Skeletal muscle satellite cell (primary cell): ENCODE results near the gene SPRR2D. TPM values are rescaled to one million over a fixed set of nuclear protein-coding genes. Genes with fewer than 3 reads are reported as not detected.

ENCODE experiments used
- H3K27me3 ChIP-seq: 2 replicates; pipeline ENCODE4 v1.7.0; 2013; ENCODE audit warnings: low read length; ENCODE audit not compliant: control insufficient read depth, insufficient read depth
- H3K36me3 ChIP-seq: 2 replicates; pipeline ENCODE4 v1.7.0; 2013; ENCODE audit warnings: mild to moderate bottlenecking, control low read depth, low read length; ENCODE audit not compliant: insufficient read depth
- H3K4me1 ChIP-seq: 2 replicates; pipeline ENCODE4 v1.7.0; 2013; ENCODE audit warnings: low read length; ENCODE audit not compliant: control insufficient read depth, insufficient read depth
- H3K4me2 ChIP-seq: 2 replicates; pipeline ENCODE4 v1.7.0; 2013; ENCODE audit warnings: mild to moderate bottlenecking, low read length
- H3K4me3 ChIP-seq: 2 replicates; pipeline ENCODE4 v1.7.0; 2013; ENCODE audit warnings: low read length
- H3K9ac ChIP-seq: 2 replicates; pipeline ENCODE4 v1.7.0; 2013; ENCODE audit warnings: mild to moderate bottlenecking, low read depth, low read length, moderate library complexity
- H3K9me3 ChIP-seq: replicated peaks from 2 replicates; pipeline ENCODE4 v1.7.0; 2013; ENCODE audit warnings: mild to moderate bottlenecking, control low read depth, low read length
- small RNA-seq: library from RNA; depleted of rRNA; stranded (forward); fragments of <200 nt; gene quantifications from one replicate; pipeline ENCODE3, GENCODE V24; 2012

Gene SPRR2D

DNA sequence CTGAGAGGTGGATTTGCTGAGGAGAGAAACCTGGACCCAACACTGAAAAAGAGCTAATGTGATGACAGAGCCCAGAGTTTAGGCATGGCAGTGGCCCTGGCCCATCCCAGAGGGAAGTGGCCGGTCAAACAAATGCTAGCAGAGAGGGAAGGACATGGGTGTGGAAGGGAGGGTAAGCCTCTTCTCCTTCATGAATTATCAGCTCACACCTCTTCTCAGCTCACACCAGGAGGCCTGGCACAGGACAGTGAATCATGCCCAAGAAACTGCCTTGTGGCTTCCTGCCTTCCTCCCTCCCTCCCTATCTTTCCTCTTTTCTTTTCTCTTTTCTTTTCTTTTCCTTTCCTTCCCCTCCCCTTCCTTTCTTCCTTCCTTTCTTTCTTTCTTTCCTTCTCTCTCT, 40.6 kb downstream of the SPRR2D start:
- Histone ChIP-seq H3K4me1 (no peaks in the 10 kb centered on the region), H3K4me2 (no peak overlapping the region), H3K4me3 (no peak overlapping the region), H3K36me3 (no peaks in the 10 kb centered on the region), H3K27me3 (peaks cover 8% of the 10 kb centered on the region), H3K9me3 (no peaks in the 10 kb centered on the region), H3K9ac (no peak overlapping the region)

GRCh38 chr1:152999818-153000217, 41.1 kb downstream of the SPRR2D start:
- peaks cover 8% of the 10 kb centered on the region for H3K27me3 ChIP-seq
- no peak overlapping the region for H3K4me2 ChIP-seq
- H3K36me3 ChIP-seq = no peaks in the 10 kb centered on the region
- H3K9me3 ChIP-seq = no peaks in the 10 kb centered on the region
- no peak overlapping the region for H3K9ac ChIP-seq
- no peak overlapping the region for H3K4me3 ChIP-seq
- H3K4me1 ChIP-seq = no peaks in the 10 kb centered on the region

- Histone ChIP-seq H3K9me3 (no peaks in the 10 kb centered on the region), H3K4me3 (no peak overlapping the region), H3K4me2 (no peak overlapping the region), H3K27me3 (peaks cover 8% of the 10 kb centered on the region), H3K4me1 (no peaks in the 10 kb centered on the region), H3K36me3 (no peaks in the 10 kb centered on the region), H3K9ac (no peak overlapping the region)
These were observed 42.4 kb downstream of the SPRR2D start for GRCh38 chr1:152998476-152998875.

DNA sequence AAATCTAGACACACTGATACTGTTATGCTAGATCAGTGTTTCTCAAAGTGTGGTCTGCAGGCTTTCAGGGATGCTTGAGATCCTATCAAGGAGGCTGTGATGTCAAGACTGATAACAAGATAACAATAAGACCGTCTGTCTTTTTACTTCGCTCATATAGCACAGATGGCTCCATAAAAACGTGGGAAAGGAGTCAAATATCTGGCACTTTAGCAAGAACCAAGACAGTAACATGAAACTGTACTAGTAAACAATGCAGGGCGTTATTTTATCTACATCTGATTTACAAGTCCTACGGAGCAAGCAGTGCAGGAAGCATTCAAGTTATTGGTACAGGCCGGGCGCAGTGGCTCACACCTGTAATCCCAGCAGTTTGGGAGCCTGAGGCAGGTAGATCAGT, 43.0 kb downstream of the SPRR2D start:
- Histone ChIP-seq H3K36me3 (no peaks in the 10 kb centered on the region), H3K4me2 (no peak overlapping the region), H3K4me1 (no peaks in the 10 kb centered on the region), H3K4me3 (no peak overlapping the region), H3K27me3 (peaks cover 8% of the 10 kb centered on the region), H3K9ac (no peak overlapping the region), H3K9me3 (no peaks in the 10 kb centered on the region)

- H3K9ac ChIP-seq = no peak overlapping the region
These were observed 44.1 kb downstream of the SPRR2D start for GRCh38 chr1:152996633-152997400.

GRCh38 chr1:152995842-152996241, 45.1 kb downstream of the SPRR2D start:
- Histone ChIP-seq H3K9ac (no peak overlapping the region), H3K4me3 (no peak overlapping the region), H3K9me3 (no peaks in the 10 kb centered on the region), H3K36me3 (no peaks in the 10 kb centered on the region), H3K4me2 (no peak overlapping the region), H3K4me1 (no peaks in the 10 kb centered on the region), H3K27me3 (peaks cover 8% of the 10 kb centered on the region)

More at GRCh38 chr1:152996633-152997400, 44.1 kb downstream of the SPRR2D start:
- no peaks in the 10 kb centered on the region for H3K4me1 ChIP-seq
- H3K36me3 ChIP-seq = no peaks in the 10 kb centered on the region
- H3K27me3 ChIP-seq = peaks cover 8% of the 10 kb centered on the region
- no peak overlapping the region for H3K4me3 ChIP-seq
- H3K9me3 ChIP-seq = no peaks in the 10 kb centered on the region
- no peak overlapping the region for H3K4me2 ChIP-seq

DNA sequence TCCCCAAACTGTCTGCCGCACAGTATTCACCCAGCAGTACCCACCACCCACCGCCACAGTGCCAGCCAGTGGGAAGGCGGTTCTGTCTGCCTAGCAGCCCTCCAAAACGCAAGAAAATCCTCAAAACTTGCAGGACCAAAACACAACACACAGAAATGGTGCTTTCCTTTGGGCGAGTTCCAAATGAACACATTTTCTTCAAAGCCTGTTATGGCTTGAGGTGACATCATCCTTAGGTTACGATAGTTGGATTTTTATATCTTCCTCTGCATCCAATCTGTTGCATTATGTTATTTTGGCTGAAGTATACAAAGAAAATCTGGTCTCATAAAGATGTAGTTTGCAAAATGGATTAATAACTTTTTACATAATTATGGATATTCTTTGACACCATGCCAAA, 47.7 kb downstream of the SPRR2D start:
- Histone ChIP-seq H3K27me3 (peaks cover 13% of the 10 kb centered on the region), H3K4me3 (no peak overlapping the region), H3K4me2 (no peak overlapping the region), H3K9me3 (no peaks in the 10 kb centered on the region), H3K9ac (no peak overlapping the region), H3K4me1 (no peaks in the 10 kb centered on the region), H3K36me3 (no peaks in the 10 kb centered on the region)

Small RNA genes within 50 kb of the gene (small RNA-seq; reads per million reads assigned to genes)
- gene AL356867.1 = not detected
- gene RF00322 = not detected
